Heart left ventricle (tissue), 16 donors: Measurements from ENCODE around the gene KRTAP5-5. TPM values are rescaled to one million over a fixed set of nuclear protein-coding genes. Genes with fewer than 3 reads are reported as not detected.
"Not testable (repeated sequence)": the region's sequence is repeated elsewhere in the genome, so short reads cannot be mapped to it uniquely, and the experiment has no call there.

Experiments used
- ATAC-seq, 4 donors: fragments of 200-7000 bp; cut with Tn5 transposase; one replicate each; pipeline ENCODE4 v1.9.1; 2020 to 2022; ENCODE audit warnings: moderate library complexity in 4 of 4, mild to moderate bottlenecking in 3 of 4, moderate number of reproducible peaks in 1 of 4
- DNase-seq, 5 donors: peaks; one replicate each; pipeline ENCODE4 v3.0.0-alpha.2; 2020
- H3K27ac ChIP-seq, 12 donors: fragments of 200-600 bp; sonication (generic) in 4 of 12; one replicate each; pipeline versions ENCODE4 v1.5.0 to v1.8.0; 2016 to 2022; ENCODE audit warnings: mild to moderate bottlenecking in 2 of 12
- H3K27me3 ChIP-seq, 9 donors: fragments of 200-600 bp; sonication (generic) in 2 of 9; one replicate each; pipeline versions ENCODE4 v1.5.1 to v1.8.0; 2016 to 2022; ENCODE audit warnings: mild to moderate bottlenecking in 3 of 9
- H3K36me3 ChIP-seq, 9 donors: fragments of 200-600 bp; sonication (generic) in 2 of 9; one replicate each; pipeline versions ENCODE4 v1.5.0 to v1.8.0; 2018 to 2022; ENCODE audit warnings: mild to moderate bottlenecking in 2 of 9
- H3K4me1 ChIP-seq, 12 donors: fragments of 200-600 bp; sonication (generic) in 4 of 12; one replicate each; pipeline versions ENCODE4 v1.5.0 to v1.8.0; 2016 to 2022; ENCODE audit warnings: mild to moderate bottlenecking in 3 of 12
- H3K4me3 ChIP-seq, 12 donors: fragments of 200-600 bp; sonication (generic) in 4 of 12; one replicate each; pipeline versions ENCODE4 v1.5.0 to v1.8.0; 2017 to 2022; ENCODE audit warnings: mild to moderate bottlenecking in 9 of 12, moderate library complexity in 4 of 12
- H3K9me3 ChIP-seq, 12 donors: fragments of 200-600 bp; sonication (generic) in 4 of 12; one replicate each; pipeline versions ENCODE4 v1.5.0 to v1.8.0; 2016 to 2022; ENCODE audit warnings: mild to moderate bottlenecking in 1 of 12
- POLR2A ChIP-seq, 2 donors: fragments of 450-650 bp; IDR thresholded peaks; one replicate each; pipeline ENCODE4 v1.6.1; 2017; ENCODE audit warnings: antibody characterized with exemption in 2 of 2, mild to moderate bottlenecking in 2 of 2, moderate library complexity in 2 of 2
- WGBS, 4 donors: extraction: QIAGEN DNeasy Blood & Tissue Kit in 2 of 4; methylation state at CpG; one replicate each; pipeline versions ENCODE4 v1.1.5 to v1.1.7; 2013 to 2018; 5-methylcytosine and 5-hydroxymethylcytosine counted together
- intact Hi-C, 10 donors: fragments of 100-400 bp; cut with DNase I; formaldehyde crosslinking; loops; one replicate each; pipeline versions ENCODE4 v1.11.1 to v1.14.2; 2022
- long read RNA-seq, 3 donors: library from polyadenylated mRNA; unstranded; transcript quantifications; one replicate each; pipeline ENCODE4 v2.0.0, GENCODE V29; 2020 to 2021
- polyA plus RNA-seq, 2 donors: library from polyadenylated mRNA; stranded (reverse); fragments of 200-250 nt; gene quantifications; one replicate each; pipeline ENCODE4 v1.2.3, GENCODE V29; 2013
- total RNA-seq, 9 donors: library from RNA; depleted of rRNA in 2 of 9; stranded (reverse); fragments of >200 nt in 2 of 9; fragmentation: NEBNext Ultra II Directional in 3 of 9; extraction: Animal tissue kit (Norgen Biotek cat#: 25700) in 3 of 9; gene quantifications; one replicate each; pipeline versions ENCODE4 v1.1.0 to v1.2.4, GENCODE V29; 2016 to 2023
- TF ChIP-seq, protein P1 (sequence below), 12 donors: fragments of 200-600 bp; sonication (generic) in 4 of 12; IDR thresholded peaks; one replicate each; pipeline versions ENCODE4 v1.5.0 to v1.8.0; 2018 to 2022; ENCODE audit warnings: antibody characterized with exemption in 12 of 12, mild to moderate bottlenecking in 5 of 12
- donor health status: ischemic (EF 13 %, LVEDD 7.1; RV severe dilation, severe dysfunction).
- donor health status: healthy with polysubstance abuse.
- donor health status: DM: no; HTN: yes; CAD: no.
- donor health status: DM: no; HTN: no; CAD: no.
- donor health status: ischemic (EF 25% LVEDD 6.9; RV normal size, moderate dysfunction).
- donor health status: ischemic (EF 25% LVEDD 5.7; RV mildly dilated, moderate dysfunction).
- donor health status: healthy.
- donor health status: DM: yes; HTN: yes; CAD: no.
- donor health status: ischemic (EF 35%, LVEDD 5.7; RV mildly dilated, moderate dysfunction).
- donor health status: nonischemic (EF 11% LVEDD 7.7; RV severe dilation, severe dysfunction).
- donor health status: DM: yes; HTN: yes; CAD: no.
- donor health status: PGD.
- donor health status: ischemic (EF 29% LVEDD 5.4; RV normal size, mild dysfunction).
- donor health status: nonischemic (EF 23%, LVEDD 6.1; RV moderate dilation, normal function).

The KRTAP5-5 gene
- total RNA-seq (not detected), polyA plus RNA-seq (not detected)
- long read RNA-seq, donor 1, result 0 reads
- long read RNA-seq, donor 2, result 0 reads
- long read RNA-seq, donor 3, result 0 reads

- no peak within 1 kb of the TSS for H3K4me3 ChIP-seq
- peaks cover 0 to 44% (median 12%) of the 10 kb centered on the region in 9 donors for H3K27me3 ChIP-seq
- WGBS, 4 donors, result 76 to 82% (median 78%) methylated on average over 15 to 26 of the region's 26 CpGs
- intact Hi-C loops, result loop anchor here (2.0 to 10.0 kb wide), 6 partner anchors 35 to 87 kb away; no protein-coding TSS in a partner anchor
- H3K9me3 ChIP-seq, result no peaks in the 10 kb centered on the region
- H3K4me1 ChIP-seq, result peaks cover 0 to 8% (median 3%) of the 10 kb centered on the region in 12 donors
- TF ChIP-seq, protein P1, sequence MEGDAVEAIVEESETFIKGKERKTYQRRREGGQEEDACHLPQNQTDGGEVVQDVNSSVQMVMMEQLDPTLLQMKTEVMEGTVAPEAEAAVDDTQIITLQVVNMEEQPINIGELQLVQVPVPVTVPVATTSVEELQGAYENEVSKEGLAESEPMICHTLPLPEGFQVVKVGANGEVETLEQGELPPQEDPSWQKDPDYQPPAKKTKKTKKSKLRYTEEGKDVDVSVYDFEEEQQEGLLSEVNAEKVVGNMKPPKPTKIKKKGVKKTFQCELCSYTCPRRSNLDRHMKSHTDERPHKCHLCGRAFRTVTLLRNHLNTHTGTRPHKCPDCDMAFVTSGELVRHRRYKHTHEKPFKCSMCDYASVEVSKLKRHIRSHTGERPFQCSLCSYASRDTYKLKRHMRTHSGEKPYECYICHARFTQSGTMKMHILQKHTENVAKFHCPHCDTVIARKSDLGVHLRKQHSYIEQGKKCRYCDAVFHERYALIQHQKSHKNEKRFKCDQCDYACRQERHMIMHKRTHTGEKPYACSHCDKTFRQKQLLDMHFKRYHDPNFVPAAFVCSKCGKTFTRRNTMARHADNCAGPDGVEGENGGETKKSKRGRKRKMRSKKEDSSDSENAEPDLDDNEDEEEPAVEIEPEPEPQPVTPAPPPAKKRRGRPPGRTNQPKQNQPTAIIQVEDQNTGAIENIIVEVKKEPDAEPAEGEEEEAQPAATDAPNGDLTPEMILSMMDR (IDR thresholded peaks at IDR 0.05), result no peak
- TF ChIP-seq POLR2A (IDR thresholded peaks at IDR 0.05), result no peak
- no peaks in the 10 kb centered on the region for H3K36me3 ChIP-seq
- H3K27ac ChIP-seq, result no peak within 1 kb of the TSS
- ATAC-seq (no peak), DNase-seq (no peak)
These were observed at the start of gene KRTAP5-5 for GRCh38 chr11:1629326-1630185. Gene KRTAP5-5 (plus strand): TSS chr11:1629775. CDS start chr11:1629841, 66 bp downstream.

- TF ChIP-seq, protein P1 (IDR thresholded peaks at IDR 0.05), result no peak
- TF ChIP-seq POLR2A (IDR thresholded peaks at IDR 0.05), result no peak
These were observed 47.6 kb upstream of the KRTAP5-5 start for GRCh38 chr11:1581976-1582375.

DNA sequence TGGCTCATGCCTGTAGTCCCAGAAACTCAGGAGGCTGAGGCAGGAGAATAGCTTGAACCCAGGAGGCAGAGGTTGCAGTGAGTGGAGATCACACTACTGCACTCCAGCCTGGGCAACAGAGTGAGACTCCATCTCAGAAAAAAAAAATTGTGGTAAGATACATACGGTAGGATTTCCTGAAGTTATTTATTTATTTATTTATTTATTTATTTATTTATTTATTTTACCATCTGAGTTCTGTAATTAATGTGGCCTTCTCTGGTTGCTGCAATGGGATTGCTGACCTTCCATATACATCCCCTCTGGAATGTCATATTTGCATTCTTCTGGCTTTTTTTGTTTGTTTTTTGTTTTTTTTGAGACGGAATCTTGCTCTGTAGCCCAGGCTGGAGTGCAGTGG lies 46.7 kb upstream of the KRTAP5-5 start:
- H3K4me1 ChIP-seq, DNase-seq, H3K4me3 ChIP-seq, H3K27me3 ChIP-seq, H3K27ac ChIP-seq, H3K36me3 ChIP-seq, ATAC-seq: not testable (repeated sequence)
- intact Hi-C loops, result loop anchor here in 1 of 10 donors (5.0 kb wide), 1 partner anchor 516 kb away; no protein-coding TSS in a partner anchor
- H3K9me3 ChIP-seq, result peaks cover 0 to 12% (median 0%) of the 10 kb centered on the region in 12 donors
- WGBS, 4 donors, result 73 to 85% (median 82%) methylated on average over 2 of the region's 2 CpGs

More at GRCh38 chr11:1581976-1582375, 47.6 kb upstream of the KRTAP5-5 start:
- H3K4me1 ChIP-seq, result no peaks in the 10 kb centered on the region
- H3K27me3 ChIP-seq, result no peaks in the 10 kb centered on the region
- DNase-seq, result no peak
- intact Hi-C loops, result loop anchor here in 1 of 10 donors (5.0 kb wide), 1 partner anchor 515 kb away; no protein-coding TSS in a partner anchor
- WGBS, 4 donors, result 89 to 92% (median 90%) methylated on average over 9 of the region's 9 CpGs
- no peaks in the 10 kb centered on the region for H3K36me3 ChIP-seq
- peaks cover 0 to 14% (median 0%) of the 10 kb centered on the region in 12 donors for H3K9me3 ChIP-seq
- H3K27ac ChIP-seq, result no peak overlapping the region
- ATAC-seq, result no peak
- H3K4me3 ChIP-seq, result no peak overlapping the region

DNA sequence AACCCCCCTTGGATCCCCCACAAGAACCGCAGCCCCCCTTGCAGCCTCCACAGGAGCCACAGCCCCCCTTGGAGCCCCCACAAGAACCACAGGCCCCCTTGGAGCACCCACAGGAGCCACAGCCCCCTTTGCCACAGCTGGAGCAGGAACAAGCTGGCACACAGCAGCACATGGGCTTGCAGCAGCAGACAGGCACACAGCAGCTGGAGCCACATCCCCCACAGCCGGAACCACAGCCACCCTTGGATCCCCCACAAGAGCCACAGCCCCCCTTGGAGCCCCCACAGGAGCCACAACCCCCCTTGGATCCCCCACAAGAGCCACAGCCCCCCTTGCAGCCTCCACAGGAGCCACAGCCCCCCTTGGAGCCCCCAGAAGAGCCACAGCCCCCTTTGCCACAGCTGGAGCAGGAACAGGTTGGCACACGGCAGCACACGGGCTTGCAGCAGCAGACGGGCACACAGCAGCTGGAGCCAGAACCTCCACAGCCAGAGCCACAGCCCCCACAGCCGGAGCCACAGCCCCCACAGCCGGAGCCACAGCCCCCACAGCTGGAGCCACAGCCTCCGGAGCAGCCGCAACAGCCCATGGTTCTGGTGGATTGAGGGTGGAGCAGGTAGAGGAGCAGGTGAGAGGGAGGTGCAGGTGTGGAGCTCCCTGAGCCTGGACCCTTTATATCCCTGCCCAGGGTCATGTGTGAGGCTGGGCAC lies 44.8 kb upstream of the KRTAP5-5 start, which contains the start of gene KRTAP5-1:
KRTAP5-1 (minus strand) TSS at position 623 of the 710 bp plus-strand sequence; CDS start at position 589, 34 bp downstream.
- DNase-seq, H3K4me1 ChIP-seq, H3K27ac ChIP-seq, H3K36me3 ChIP-seq, ATAC-seq, H3K9me3 ChIP-seq, H3K4me3 ChIP-seq, H3K27me3 ChIP-seq: not testable (repeated sequence)
- 83 to 95% (median 88%) methylated on average over 7 to 9 of the region's 9 CpGs for WGBS, 4 donors
- intact Hi-C loops, result loop anchor here in 1 of 10 donors (5.0 kb wide), 1 partner anchor 518 kb away; no protein-coding TSS in a partner anchor
